ENCODE results near the gene RBMS3. TPM values are rescaled to one million over a fixed set of nuclear protein-coding genes. Genes with fewer than 3 reads are reported as not detected.

The RBMS3 gene
- total RNA-seq, 1 experiment from 2014 or later, result 1.3 TPM

DNA sequence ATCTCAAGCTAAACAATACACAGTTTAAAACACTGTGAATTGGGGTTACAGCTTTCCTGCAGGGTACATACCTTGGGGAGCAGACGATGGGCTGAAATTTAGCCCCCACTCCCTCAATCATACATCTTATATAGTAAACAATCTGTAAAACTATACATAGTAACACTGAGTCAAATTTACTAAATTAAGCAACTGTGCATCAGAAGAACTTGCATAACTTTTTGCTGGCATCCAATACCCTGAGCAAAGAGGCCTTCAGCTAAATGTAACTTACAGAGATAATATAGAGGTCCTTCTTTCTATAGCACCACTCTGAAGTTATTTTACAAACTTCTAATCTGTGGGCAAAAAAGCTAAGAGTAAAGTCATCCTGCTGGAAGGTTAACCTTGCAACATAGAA is 721.9 kb downstream of the RBMS3 start:
- CTCF ChIA-PET, result no interaction called here
- no peak overlapping the region for H3K4me3 Mint-ChIP-seq (ENCODE audit: low read depth, unreplicated experiment)

DNA sequence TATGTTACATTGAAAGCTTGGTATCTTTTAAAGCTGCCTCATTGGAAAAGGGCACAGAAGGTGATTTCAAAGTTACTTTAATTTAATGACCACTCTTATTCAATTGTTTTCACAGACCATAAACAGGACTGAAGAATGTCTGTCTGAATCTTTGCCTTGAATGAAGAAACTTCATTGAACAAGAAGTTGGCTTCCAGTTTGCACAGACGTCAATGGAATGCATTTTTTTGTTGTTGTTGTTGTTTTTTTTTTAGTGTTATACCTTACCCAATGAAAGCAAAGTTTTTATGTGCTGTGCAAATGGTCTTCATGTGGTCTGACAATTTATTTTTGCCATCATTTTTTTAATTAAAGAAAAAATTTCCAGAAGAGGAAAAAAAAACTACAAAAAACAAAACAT is 722.9 kb downstream of the RBMS3 start:
- no peak overlapping the region for H3K27ac Mint-ChIP-seq (ENCODE audit: unreplicated experiment)
- CTCF ChIA-PET, result no interaction called here
- no peaks in the 10 kb centered on the region for H3K36me3 Mint-ChIP-seq (ENCODE audit: insufficient read depth, unreplicated experiment)
- intact Hi-C loops (cut with micrococcal nuclease; ENCODE audit: unreplicated experiment), result no loop called here
- no peak for DNase-seq
- no peaks in the 10 kb centered on the region for H3K9me3 Mint-ChIP-seq (ENCODE audit: low read depth, unreplicated experiment)
- H3K4me1 Mint-ChIP-seq (ENCODE audit: low read depth, unreplicated experiment), result no peaks in the 10 kb centered on the region
- TF ChIP-seq, protein P1, sequence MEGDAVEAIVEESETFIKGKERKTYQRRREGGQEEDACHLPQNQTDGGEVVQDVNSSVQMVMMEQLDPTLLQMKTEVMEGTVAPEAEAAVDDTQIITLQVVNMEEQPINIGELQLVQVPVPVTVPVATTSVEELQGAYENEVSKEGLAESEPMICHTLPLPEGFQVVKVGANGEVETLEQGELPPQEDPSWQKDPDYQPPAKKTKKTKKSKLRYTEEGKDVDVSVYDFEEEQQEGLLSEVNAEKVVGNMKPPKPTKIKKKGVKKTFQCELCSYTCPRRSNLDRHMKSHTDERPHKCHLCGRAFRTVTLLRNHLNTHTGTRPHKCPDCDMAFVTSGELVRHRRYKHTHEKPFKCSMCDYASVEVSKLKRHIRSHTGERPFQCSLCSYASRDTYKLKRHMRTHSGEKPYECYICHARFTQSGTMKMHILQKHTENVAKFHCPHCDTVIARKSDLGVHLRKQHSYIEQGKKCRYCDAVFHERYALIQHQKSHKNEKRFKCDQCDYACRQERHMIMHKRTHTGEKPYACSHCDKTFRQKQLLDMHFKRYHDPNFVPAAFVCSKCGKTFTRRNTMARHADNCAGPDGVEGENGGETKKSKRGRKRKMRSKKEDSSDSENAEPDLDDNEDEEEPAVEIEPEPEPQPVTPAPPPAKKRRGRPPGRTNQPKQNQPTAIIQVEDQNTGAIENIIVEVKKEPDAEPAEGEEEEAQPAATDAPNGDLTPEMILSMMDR (IDR thresholded peaks at IDR 0.05; ENCODE audit: unreplicated experiment), result no peak
- no peaks in the 10 kb centered on the region for H3K27me3 Mint-ChIP-seq (ENCODE audit: unreplicated experiment)
- BruUV-seq (replicated peaks), result no TSS peak
- no peak overlapping the region for H3K4me3 Mint-ChIP-seq (ENCODE audit: low read depth, unreplicated experiment)

More for the DNA sequence above, 721.9 kb downstream of the RBMS3 start:
- no peaks in the 10 kb centered on the region for H3K27me3 Mint-ChIP-seq (ENCODE audit: unreplicated experiment)
- BruUV-seq (replicated peaks), result no TSS peak
- no peak overlapping the region for H3K27ac Mint-ChIP-seq (ENCODE audit: unreplicated experiment)
- no peaks in the 10 kb centered on the region for H3K36me3 Mint-ChIP-seq (ENCODE audit: insufficient read depth, unreplicated experiment)
- H3K9me3 Mint-ChIP-seq (ENCODE audit: low read depth, unreplicated experiment), result no peaks in the 10 kb centered on the region
- intact Hi-C loops (cut with micrococcal nuclease; ENCODE audit: unreplicated experiment), result no loop called here
- DNase-seq, result no peak
- TF ChIP-seq, protein P1 (IDR thresholded peaks at IDR 0.05; ENCODE audit: unreplicated experiment), result no peak
- no peaks in the 10 kb centered on the region for H3K4me1 Mint-ChIP-seq (ENCODE audit: low read depth, unreplicated experiment)

DNA sequence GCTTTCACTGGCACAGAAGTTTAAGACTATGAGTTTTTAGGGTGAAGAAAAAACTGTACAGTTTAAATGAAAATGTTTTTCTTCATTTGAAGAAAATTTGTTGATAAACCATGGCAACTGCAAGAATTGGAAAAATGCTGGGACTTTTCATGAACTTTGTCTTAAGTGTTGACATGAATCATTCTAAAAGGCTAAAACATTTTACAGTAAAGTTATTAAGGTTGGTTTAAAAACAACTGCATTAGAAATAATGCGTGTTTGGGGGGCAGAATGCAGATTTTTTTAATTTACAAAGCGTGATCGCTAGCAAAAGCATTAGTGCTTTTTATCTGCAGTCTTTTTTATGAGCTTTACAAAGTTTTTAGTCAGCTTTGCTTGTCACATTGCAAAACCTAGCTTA is 723.6 kb downstream of the RBMS3 start:
- TF ChIP-seq, protein P1 (IDR thresholded peaks at IDR 0.05; ENCODE audit: unreplicated experiment), result no peak
- no peaks in the 10 kb centered on the region for H3K4me1 Mint-ChIP-seq (ENCODE audit: low read depth, unreplicated experiment)
- no TSS peak for BruUV-seq (replicated peaks)
- intact Hi-C loops (cut with micrococcal nuclease; ENCODE audit: unreplicated experiment), result no loop called here
- no peak overlapping the region for H3K4me3 Mint-ChIP-seq (ENCODE audit: low read depth, unreplicated experiment)
- no peaks in the 10 kb centered on the region for H3K9me3 Mint-ChIP-seq (ENCODE audit: low read depth, unreplicated experiment)
- CTCF ChIA-PET, result interaction anchor here (0.7 kb wide), 1 partner anchor 281 kb away, joined by 3 read pairs; no protein-coding TSS in a partner anchor
- no peaks in the 10 kb centered on the region for H3K36me3 Mint-ChIP-seq (ENCODE audit: insufficient read depth, unreplicated experiment)
- H3K27me3 Mint-ChIP-seq (ENCODE audit: unreplicated experiment), result no peaks in the 10 kb centered on the region
- DNase-seq, result no peak
- H3K27ac Mint-ChIP-seq (ENCODE audit: unreplicated experiment), result no peak overlapping the region

DNA sequence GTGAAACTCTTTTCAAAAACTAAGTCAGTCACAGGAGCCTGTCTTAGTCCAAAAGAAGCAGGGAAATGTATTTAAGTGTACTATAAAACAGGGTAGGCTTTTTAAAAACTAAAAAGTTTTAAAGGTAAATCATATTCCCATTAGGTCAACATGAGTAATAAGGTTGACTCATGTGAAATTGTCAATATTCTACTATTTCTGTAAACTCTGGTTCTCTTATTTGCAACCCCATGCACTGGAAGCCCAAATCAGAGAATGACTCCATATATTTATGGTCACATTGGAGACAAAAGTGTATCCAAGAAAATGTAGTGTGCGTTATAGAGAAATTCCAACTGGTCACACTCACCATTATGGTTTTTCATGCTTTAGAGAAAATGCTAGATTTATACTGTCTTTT is 725.2 kb downstream of the RBMS3 start:
- intact Hi-C loops (cut with micrococcal nuclease; ENCODE audit: unreplicated experiment), result no loop called here
- no peak for DNase-seq
- H3K27ac Mint-ChIP-seq (ENCODE audit: unreplicated experiment), result no peak overlapping the region
- H3K27me3 Mint-ChIP-seq (ENCODE audit: unreplicated experiment), result no peaks in the 10 kb centered on the region
- no peaks in the 10 kb centered on the region for H3K9me3 Mint-ChIP-seq (ENCODE audit: low read depth, unreplicated experiment)
- H3K4me3 Mint-ChIP-seq (ENCODE audit: low read depth, unreplicated experiment), result no peak overlapping the region
- BruUV-seq (replicated peaks), result no TSS peak
- H3K4me1 Mint-ChIP-seq (ENCODE audit: low read depth, unreplicated experiment), result peaks cover 4% of the 10 kb centered on the region
- CTCF ChIA-PET, result no interaction called here
- no peaks in the 10 kb centered on the region for H3K36me3 Mint-ChIP-seq (ENCODE audit: insufficient read depth, unreplicated experiment)
- TF ChIP-seq, protein P1 (IDR thresholded peaks at IDR 0.05; ENCODE audit: unreplicated experiment), result no peak
